Caco-2 (cell line): ENCODE results near the gene ZNF592. TPM values are rescaled to one million over a fixed set of nuclear protein-coding genes. Genes with fewer than 3 reads are reported as not detected.
A peak's percentile ranks its signal among the peaks of the same experiment; 100 is the strongest.

Source experiments
- BruUV-seq: library from RNA; stranded (reverse); fragments of 400-500 nt; replicated peaks from 2 replicates; lab custom pipeline; 2021; lab: Mats Ljungman, UMichigan
- CTCF ChIA-PET: fragments of 300-600 bp; sonication (Branson Sonifier 250); formaldehyde crosslinking; loops from one replicate; lab custom pipeline; 2022; ENCODE audit warnings: antibody characterized with exemption; lab: Charles Lee
- POLR2A ChIA-PET: fragments of 300-600 bp; sonication (Branson Sonifier 250); formaldehyde crosslinking; loops from one replicate; lab custom pipeline; 2022; ENCODE audit warnings: antibody characterized with exemption; lab: Charles Lee
- DNase-seq, 2 experiments: peaks; one replicate each; pipeline versions ENCODE4 v3.0.0 to v3.0.0-alpha.2; 2020 to 2022
- H3K27me3 ChIP-seq: replicated peaks from 2 replicates; pipeline ENCODE4 v1.6.0; 2011; ENCODE audit warnings: low read length; ENCODE audit not compliant: control insufficient read depth, insufficient read depth
- H3K36me3 ChIP-seq: 2 replicates; pipeline ENCODE4 v1.5.1; 2011; ENCODE audit warnings: low read length; ENCODE audit not compliant: control insufficient read depth, insufficient read depth
- H3K4me1 ChIP-seq: fragments of 250-450 bp; sonication (Bioruptor Pico); 2 replicates; pipeline ENCODE4 v1.5.1; 2020; ENCODE audit warnings: mild to moderate bottlenecking
- H3K4me3 ChIP-seq: 2 replicates; pipeline ENCODE4 v1.5.1; 2011; ENCODE audit warnings: low read depth, mild to moderate bottlenecking, control low read depth, low read length
- H3K9me3 ChIP-seq: fragments of 250-450 bp; sonication (Bioruptor Pico); 2 replicates; pipeline ENCODE4 v1.5.1; 2020; ENCODE audit warnings: mild to moderate bottlenecking, moderate library complexity
- H3K27ac Mint-ChIP-seq: one replicate; pipeline ENCODE4 v1.8.0; 2022; ENCODE audit warnings: mixed read lengths; ENCODE audit not compliant: unreplicated experiment
- H3K27me3 Mint-ChIP-seq: one replicate; pipeline ENCODE4 v1.8.0; 2022; ENCODE audit warnings: mixed read lengths; ENCODE audit not compliant: insufficient read depth, unreplicated experiment
- H3K36me3 Mint-ChIP-seq: one replicate; pipeline ENCODE4 v1.8.0; 2022; ENCODE audit warnings: mild to moderate bottlenecking, mixed read lengths; ENCODE audit not compliant: insufficient read depth, unreplicated experiment
- H3K4me1 Mint-ChIP-seq: one replicate; pipeline ENCODE4 v1.8.0; 2022; ENCODE audit warnings: low read depth, mixed read lengths; ENCODE audit not compliant: unreplicated experiment
- H3K4me3 Mint-ChIP-seq: one replicate; pipeline ENCODE4 v1.8.0; 2022; ENCODE audit warnings: mild to moderate bottlenecking, moderate library complexity, mixed read lengths; ENCODE audit not compliant: unreplicated experiment
- H3K9me3 Mint-ChIP-seq: one replicate; pipeline ENCODE4 v1.8.0; 2022; ENCODE audit warnings: mixed read lengths; ENCODE audit not compliant: unreplicated experiment
- CTCF ChIP-seq, 2 experiments: fragments of 200-600 bp in 1 of 2; IDR thresholded peaks; 1 replicate in 1 of 2; 2 replicates in 1 of 2; pipeline versions ENCODE4 v1.5.1 to v1.8.0; 2011 to 2022; ENCODE audit warnings: antibody characterized with exemption in 1 of 2, control low read depth in 1 of 2, inconsistent platforms in 1 of 2, low read depth in 1 of 2, low read length in 1 of 2, mild to moderate bottlenecking in 1 of 2, moderate library complexity in 1 of 2; ENCODE audit not compliant: insufficient read depth in 1 of 2, severe bottlenecking in 1 of 2, unreplicated experiment in 1 of 2
- intact Hi-C: fragments of 100-400 bp; cut with micrococcal nuclease; formaldehyde crosslinking; loops from one replicate; pipeline ENCODE4 v1.10.0; 2022; ENCODE audit not compliant: unreplicated experiment
- total RNA-seq: library from RNA; stranded (reverse); gene quantifications from 2 replicates; pipeline ENCODE4 v1.2.3, GENCODE V29; 2022

The ZNF592 gene
- total RNA-seq, 1 experiment from 2014 or later: 30.6 TPM

GRCh38 chr15:84835661-84836337 is 87.4 kb downstream of the ZNF592 start:
- Mint-ChIP-seq H3K4me3 (no peak overlapping the region), H3K27me3 (peaks cover 5% of the 10 kb centered on the region), H3K27ac (peak overlapping the region; percentile 1), H3K4me1 (no peaks in the 10 kb centered on the region), H3K9me3 (no peaks in the 10 kb centered on the region), H3K36me3 (no peaks in the 10 kb centered on the region)
- intact Hi-C loops: no loop called here
- H3K4me1 ChIP-seq: no peaks in the 10 kb centered on the region
- H3K9me3 ChIP-seq: no peaks in the 10 kb centered on the region
- H3K27me3 ChIP-seq: no peaks in the 10 kb centered on the region; the same call in 1 of the 2 replicates
- DNase-seq: no peak
- no peak overlapping the region for H3K4me3 ChIP-seq
- ChIA-PET CTCF (no interaction called here), POLR2A (no interaction called here)
- no peaks in the 10 kb centered on the region for H3K36me3 ChIP-seq
- no TSS peak for BruUV-seq
- TF ChIP-seq CTCF (IDR thresholded peaks at IDR 0.05; ENCODE audit: insufficient read depth in 1 of 2, low read depth in 1 of 2, low read length in 1 of 2, severe bottlenecking in 1 of 2, unreplicated experiment in 1 of 2): no peak

GRCh38 chr15:84836844-84837243 is 88.5 kb downstream of the ZNF592 start:
- Histone ChIP-seq H3K27me3 (no peaks in the 10 kb centered on the region; the same call in 1 of the 2 replicates), H3K4me3 (no peak overlapping the region), H3K36me3 (no peaks in the 10 kb centered on the region), H3K9me3 (no peaks in the 10 kb centered on the region), H3K4me1 (no peaks in the 10 kb centered on the region)
- Mint-ChIP-seq H3K4me1 (no peaks in the 10 kb centered on the region), H3K36me3 (no peaks in the 10 kb centered on the region), H3K27me3 (peaks cover 5% of the 10 kb centered on the region), H3K27ac (no peak overlapping the region), H3K9me3 (no peaks in the 10 kb centered on the region), H3K4me3 (no peak overlapping the region)
- no peak for DNase-seq
- intact Hi-C loops: no loop called here
- ChIA-PET CTCF (no interaction called here), POLR2A (no interaction called here)
- BruUV-seq: no TSS peak
- TF ChIP-seq CTCF (IDR thresholded peaks at IDR 0.05; ENCODE audit: insufficient read depth in 1 of 2, low read depth in 1 of 2, low read length in 1 of 2, severe bottlenecking in 1 of 2, unreplicated experiment in 1 of 2): no peak

DNA sequence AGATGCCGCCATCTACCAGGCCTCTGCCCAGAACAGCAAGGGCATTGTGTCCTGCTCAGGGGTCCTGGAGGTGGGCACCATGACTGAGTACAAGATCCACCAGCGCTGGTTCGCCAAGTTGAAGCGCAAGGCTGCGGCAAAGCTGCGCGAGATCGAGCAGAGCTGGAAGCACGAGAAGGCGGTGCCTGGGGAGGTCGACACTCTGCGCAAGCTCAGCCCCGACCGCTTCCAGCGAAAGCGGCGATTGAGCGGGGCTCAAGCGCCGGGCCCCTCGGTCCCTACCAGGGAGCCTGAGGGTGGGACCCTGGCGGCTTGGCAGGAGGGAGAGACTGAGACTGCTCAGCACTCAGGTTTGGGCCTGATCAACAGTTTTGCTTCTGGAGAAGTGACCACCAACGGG is 91.3 kb downstream of the ZNF592 start:
- ChIA-PET POLR2A (no interaction called here), CTCF (interaction anchor here (0.6 kb wide), 1 partner anchor 88 kb away, joined by 4 read pairs; no protein-coding TSS in a partner anchor)
- no peaks in the 10 kb centered on the region for H3K36me3 Mint-ChIP-seq
- no peak overlapping the region for H3K4me3 Mint-ChIP-seq
- H3K4me1 Mint-ChIP-seq: no peaks in the 10 kb centered on the region
- Histone ChIP-seq H3K9me3 (no peaks in the 10 kb centered on the region), H3K4me3 (no peak overlapping the region), H3K27me3 (no peaks in the 10 kb centered on the region; the same call in 1 of the 2 replicates), H3K36me3 (no peaks in the 10 kb centered on the region), H3K4me1 (no peaks in the 10 kb centered on the region)
- no peak for TF ChIP-seq CTCF (IDR thresholded peaks at IDR 0.05; ENCODE audit: insufficient read depth in 1 of 2, low read depth in 1 of 2, low read length in 1 of 2, severe bottlenecking in 1 of 2, unreplicated experiment in 1 of 2)
- no peak for DNase-seq
- intact Hi-C loops: no loop called here
- no peaks in the 10 kb centered on the region for H3K9me3 Mint-ChIP-seq
- H3K27ac Mint-ChIP-seq: no peak overlapping the region
- BruUV-seq: no TSS peak
- H3K27me3 Mint-ChIP-seq: peaks cover 5% of the 10 kb centered on the region
